H1 (cell line): Measurements from ENCODE around the gene IER3IP1.

Experiments used
- CBX8 ChIP-seq: fragments of 300-800, 300-1000 bp; sonication (generic); IDR thresholded peaks from 2 replicates; pipeline ENCODE4 v1.7.1; 2016; ENCODE audit warnings: low read depth, low read length, borderline replicate concordance
- CREB1 ChIP-seq: IDR thresholded peaks from 2 replicates; pipeline ENCODE4 v1.6.1; 2012; ENCODE audit warnings: inconsistent platforms
- CTCF ChIP-seq, 3 experiments: IDR thresholded peaks; 1 replicate in 2 of 3; 2 replicates in 1 of 3; pipeline versions ENCODE4 v1.5.1 to v1.6.1; 2011; ENCODE audit warnings: low read length in 3 of 3, mild to moderate bottlenecking in 3 of 3, inconsistent platforms in 2 of 3, low read depth in 1 of 3, moderate library complexity in 1 of 3; ENCODE audit not compliant: insufficient read depth in 1 of 3; ENCODE audit errors: control extremely low read depth in 1 of 3
- EP300 ChIP-seq, 2 experiments: IDR thresholded peaks; 1 replicate in 1 of 2; 2 replicates in 1 of 2; pipeline ENCODE4 v1.6.1; 2011 to 2012; ENCODE audit warnings: low read depth in 2 of 2, low read length in 2 of 2, mild to moderate bottlenecking in 2 of 2, borderline replicate concordance in 1 of 2, inconsistent platforms in 1 of 2, moderate library complexity in 1 of 2
- EZH2 ChIP-seq: fragments of 200-600 bp; sonication (generic); IDR thresholded peaks from 2 replicates; pipeline ENCODE4 v1.7.1; 2012; ENCODE audit warnings: low read depth, mild to moderate bottlenecking, moderate library complexity, low read length, inconsistent platforms; ENCODE audit not compliant: severe bottlenecking
- JUND ChIP-seq: IDR thresholded peaks from 2 replicates; pipeline ENCODE4 v1.6.1; 2011; ENCODE audit warnings: mild to moderate bottlenecking, improper control_type of control experiment, low read length
- POLR2A ChIP-seq, 2 experiments: IDR thresholded peaks; 1 replicate in 1 of 2; 2 replicates in 1 of 2; pipeline ENCODE4 v1.6.1; 2011; ENCODE audit warnings: low read depth in 2 of 2, low read length in 2 of 2, mild to moderate bottlenecking in 2 of 2; ENCODE audit errors: control extremely low read depth in 1 of 2
- RFX5 ChIP-seq: IDR thresholded peaks from 2 replicates; pipeline ENCODE4 v1.6.1; 2011; ENCODE audit warnings: low read depth, low read length, improper control_type of control experiment, borderline replicate concordance

- TF ChIP-seq EP300 (IDR thresholded peaks at IDR 0.05; ENCODE audit: borderline replicate concordance in 1 of 2, low read depth in 2 of 2, low read length in 2 of 2) (no peak), CTCF (IDR thresholded peaks at IDR 0.05; ENCODE audit: control extremely low read depth in 1 of 3, insufficient read depth in 1 of 3, low read depth in 1 of 3, low read length in 3 of 3) (no peak), CREB1 (no peak), JUND (no peak), CBX8 (no peak), POLR2A (IDR thresholded peaks at IDR 0.05; ENCODE audit: control extremely low read depth in 1 of 2, low read depth in 2 of 2, low read length in 2 of 2) (no peak), EZH2 (no peak), RFX5 (no peak)
Measured at GRCh38 chr18:47143899-47144485, 32.2 kb downstream of the IER3IP1 start.
